Hippocampal formation (tissue), 2 donors: ENCODE results near the gene RGS7.

Source experiments
- DNase-seq, 2 donors: peaks; one replicate each; lab custom pipeline; 2025; lab: John Stamatoyannopoulos, UW

Gene RGS7

GRCh38 chr1:241356519-241357365 is at the start of gene RGS7:
RGS7 (minus strand) TSS chr1:241357205.
- DNase-seq = peak; percentile 50 to 54

- no peak for DNase-seq
Observed at GRCh38 chr1:241406421-241406820, 49.4 kb upstream of the RGS7 start.

GRCh38 chr1:241401156-241401555 is 44.2 kb upstream of the RGS7 start:
- no peak for DNase-seq

- DNase-seq = no peak
Observed at GRCh38 chr1:241396747-241397681, 40.0 kb upstream of the RGS7 start.

GRCh38 chr1:241391926-241392710 is 35.1 kb upstream of the RGS7 start:
- DNase-seq = no peak

GRCh38 chr1:241390526-241390925 is 33.5 kb upstream of the RGS7 start:
- no peak for DNase-seq

- no peak for DNase-seq
Observed at GRCh38 chr1:241389400-241389799, 32.4 kb upstream of the RGS7 start.

GRCh38 chr1:241387216-241387615 is 30.2 kb upstream of the RGS7 start:
- DNase-seq = no peak

- no peak for DNase-seq
Observed at GRCh38 chr1:241376701-241377100, 19.7 kb upstream of the RGS7 start.

- no peak for DNase-seq
Observed at GRCh38 chr1:241375886-241376285, 18.9 kb upstream of the RGS7 start.

GRCh38 chr1:241366196-241366595 is 9.2 kb upstream of the RGS7 start:
- no peak for DNase-seq

- no peak for DNase-seq
Observed at GRCh38 chr1:241362350-241362749, 5.3 kb upstream of the RGS7 start.

- no peak for DNase-seq
Observed at GRCh38 chr1:241357366-241358340, 648 bp upstream of the RGS7 start.

GRCh38 chr1:241356187-241356518 is 852 bp downstream of the RGS7 start:
- DNase-seq = no peak

GRCh38 chr1:241355311-241356010 is 1.5 kb downstream of the RGS7 start:
- no peak for DNase-seq

GRCh38 chr1:241352401-241352800 is 4.6 kb downstream of the RGS7 start:
- no peak for DNase-seq

- no peak for DNase-seq
Observed at GRCh38 chr1:241351841-241352240, 5.2 kb downstream of the RGS7 start.

GRCh38 chr1:241343956-241344355 is 13.0 kb downstream of the RGS7 start:
- DNase-seq = no peak

GRCh38 chr1:241336335-241336734 is 20.7 kb downstream of the RGS7 start:
- no peak for DNase-seq

GRCh38 chr1:241332987-241333386 is 24.0 kb downstream of the RGS7 start:
- DNase-seq = no peak
